ENCODE results near the gene ADO. TPM values are rescaled to one million over a fixed set of nuclear protein-coding genes. Genes with fewer than 3 reads are reported as not detected.

ADO gene
- total RNA-seq, 1 donor from 2014 or later: 27.5 TPM

DNA sequence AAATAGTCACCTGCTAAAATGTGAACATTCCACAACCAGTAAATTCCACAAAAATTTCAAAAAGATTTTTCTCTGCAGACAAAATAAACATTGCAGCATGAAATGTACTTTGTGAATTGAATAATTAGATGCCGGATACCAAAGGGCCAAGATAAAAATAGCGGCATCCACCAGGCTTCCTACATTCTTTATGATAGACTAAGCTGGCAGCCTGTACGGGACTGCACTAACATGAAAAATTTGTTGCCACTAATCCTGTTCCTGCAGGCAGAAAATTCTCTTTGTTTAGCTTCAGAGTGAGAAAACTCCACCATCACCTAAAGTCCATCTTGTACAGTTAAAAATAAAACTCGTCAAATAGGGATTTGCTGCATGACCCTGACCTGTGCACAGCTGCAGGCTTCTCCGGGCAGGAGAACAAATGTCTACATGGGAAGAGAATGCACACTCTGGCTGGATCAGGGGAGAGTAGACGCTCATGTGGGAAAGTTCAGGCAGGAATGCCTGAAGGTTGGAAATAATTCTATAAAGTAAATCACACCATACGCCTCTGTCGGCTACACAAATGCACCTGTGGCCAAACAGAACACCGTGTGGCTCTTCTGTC is 15.6 kb upstream of the ADO start:
- H3K4me3 Mint-ChIP-seq: no peak overlapping the region
- H3K27me3 Mint-ChIP-seq: peaks cover 9% of the 10 kb centered on the region
- H3K36me3 Mint-ChIP-seq: no peaks in the 10 kb centered on the region
- H3K4me1 Mint-ChIP-seq (ENCODE audit: unreplicated experiment): peaks cover 11% of the 10 kb centered on the region
- H3K9me3 Mint-ChIP-seq: peaks cover 13% of the 10 kb centered on the region
- H3K27ac Mint-ChIP-seq: no peak overlapping the region
- DNase-seq (ENCODE audit: extremely low spot score, unreplicated experiment): no peak
- TF ChIP-seq, protein P1, sequence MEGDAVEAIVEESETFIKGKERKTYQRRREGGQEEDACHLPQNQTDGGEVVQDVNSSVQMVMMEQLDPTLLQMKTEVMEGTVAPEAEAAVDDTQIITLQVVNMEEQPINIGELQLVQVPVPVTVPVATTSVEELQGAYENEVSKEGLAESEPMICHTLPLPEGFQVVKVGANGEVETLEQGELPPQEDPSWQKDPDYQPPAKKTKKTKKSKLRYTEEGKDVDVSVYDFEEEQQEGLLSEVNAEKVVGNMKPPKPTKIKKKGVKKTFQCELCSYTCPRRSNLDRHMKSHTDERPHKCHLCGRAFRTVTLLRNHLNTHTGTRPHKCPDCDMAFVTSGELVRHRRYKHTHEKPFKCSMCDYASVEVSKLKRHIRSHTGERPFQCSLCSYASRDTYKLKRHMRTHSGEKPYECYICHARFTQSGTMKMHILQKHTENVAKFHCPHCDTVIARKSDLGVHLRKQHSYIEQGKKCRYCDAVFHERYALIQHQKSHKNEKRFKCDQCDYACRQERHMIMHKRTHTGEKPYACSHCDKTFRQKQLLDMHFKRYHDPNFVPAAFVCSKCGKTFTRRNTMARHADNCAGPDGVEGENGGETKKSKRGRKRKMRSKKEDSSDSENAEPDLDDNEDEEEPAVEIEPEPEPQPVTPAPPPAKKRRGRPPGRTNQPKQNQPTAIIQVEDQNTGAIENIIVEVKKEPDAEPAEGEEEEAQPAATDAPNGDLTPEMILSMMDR (conservative IDR thresholded peaks at IDR 0.05): no peak

DNA sequence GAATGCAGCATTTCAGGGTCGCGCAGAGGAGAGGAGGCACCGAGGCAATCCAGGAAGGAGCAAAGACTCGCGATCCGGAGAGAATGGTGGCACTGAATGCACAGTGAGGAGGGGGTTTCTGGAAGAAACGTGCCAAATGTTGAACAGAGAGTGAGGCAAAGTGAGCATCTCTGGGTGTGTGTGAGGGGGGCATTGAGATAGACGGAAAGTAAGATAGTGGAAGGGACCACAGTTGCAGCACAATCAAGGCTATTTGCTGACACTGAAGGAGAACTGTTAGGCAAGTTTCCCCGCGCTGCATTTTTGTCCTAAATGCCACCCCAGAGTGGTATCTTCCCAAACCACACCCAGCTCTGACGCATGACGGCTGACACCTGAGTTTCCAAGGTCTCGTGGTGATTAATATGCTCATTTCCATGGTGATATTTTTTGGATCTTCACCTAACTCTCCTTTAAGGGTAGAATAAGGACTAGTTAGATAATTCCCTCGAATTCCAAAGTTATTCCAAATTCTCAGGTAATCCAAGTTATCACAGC is 14.4 kb upstream of the ADO start:
- Mint-ChIP-seq H3K36me3 (no peaks in the 10 kb centered on the region), H3K4me1 (ENCODE audit: unreplicated experiment) (peaks cover 11% of the 10 kb centered on the region), H3K4me3 (no peak overlapping the region), H3K27me3 (peaks cover 9% of the 10 kb centered on the region), H3K9me3 (peaks cover 4% of the 10 kb centered on the region), H3K27ac (no peak overlapping the region)
- DNase-seq (ENCODE audit: extremely low spot score, unreplicated experiment): no peak
- TF ChIP-seq, protein P1 (conservative IDR thresholded peaks at IDR 0.05): no peak

DNA sequence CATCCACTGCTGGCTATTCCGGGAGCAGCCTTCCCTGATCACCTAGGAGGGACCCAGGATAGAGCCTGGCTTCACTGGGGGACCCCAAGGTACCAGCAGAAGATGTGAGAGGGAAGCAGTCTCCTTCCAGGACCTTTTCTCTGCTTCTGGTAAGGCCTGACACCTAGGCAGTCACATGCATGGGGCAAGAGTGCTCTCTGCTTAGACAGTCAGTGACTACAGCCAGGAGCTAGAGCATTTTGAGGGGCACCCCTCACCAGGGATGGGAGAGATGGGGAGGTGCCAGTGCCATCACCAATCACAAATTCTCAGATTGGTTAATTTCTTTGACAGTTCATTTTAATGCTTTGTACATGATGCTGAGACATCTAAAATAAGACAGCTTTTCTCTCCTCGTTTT is 13.9 kb upstream of the ADO start:
- Mint-ChIP-seq H3K4me1 (ENCODE audit: unreplicated experiment) (peaks cover 11% of the 10 kb centered on the region), H3K36me3 (no peaks in the 10 kb centered on the region), H3K9me3 (no peaks in the 10 kb centered on the region), H3K4me3 (no peak overlapping the region), H3K27ac (no peak overlapping the region), H3K27me3 (peaks cover 9% of the 10 kb centered on the region)
- TF ChIP-seq, protein P1 (conservative IDR thresholded peaks at IDR 0.05): no peak
- DNase-seq (ENCODE audit: extremely low spot score, unreplicated experiment): no peak

DNA sequence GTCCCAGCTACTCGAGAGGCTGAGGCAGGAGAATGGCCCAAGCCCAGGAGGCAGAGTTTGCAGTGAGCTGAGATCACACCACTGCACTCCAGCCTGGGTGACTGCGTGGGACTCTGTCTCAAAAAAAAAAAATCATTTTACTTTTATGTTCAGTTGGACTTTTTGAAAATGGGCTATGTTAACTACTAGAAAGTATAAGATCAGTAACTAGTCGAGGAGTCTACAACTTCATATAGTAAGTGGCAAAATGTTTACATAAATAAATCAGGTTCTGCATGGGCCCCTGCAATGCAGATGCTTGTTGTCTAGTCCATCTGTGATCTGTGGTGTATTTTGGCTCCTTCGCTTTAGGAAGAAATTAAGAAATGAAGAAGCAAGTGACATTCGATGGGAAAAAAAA is 12.3 kb upstream of the ADO start:
- Mint-ChIP-seq H3K4me1 (ENCODE audit: unreplicated experiment) (peaks cover 11% of the 10 kb centered on the region), H3K27ac (no peak overlapping the region), H3K36me3 (no peaks in the 10 kb centered on the region), H3K4me3 (no peak overlapping the region), H3K9me3 (no peaks in the 10 kb centered on the region), H3K27me3 (peaks cover 15% of the 10 kb centered on the region)
- DNase-seq (ENCODE audit: extremely low spot score, unreplicated experiment): no peak
- TF ChIP-seq, protein P1 (conservative IDR thresholded peaks at IDR 0.05): no peak

DNA sequence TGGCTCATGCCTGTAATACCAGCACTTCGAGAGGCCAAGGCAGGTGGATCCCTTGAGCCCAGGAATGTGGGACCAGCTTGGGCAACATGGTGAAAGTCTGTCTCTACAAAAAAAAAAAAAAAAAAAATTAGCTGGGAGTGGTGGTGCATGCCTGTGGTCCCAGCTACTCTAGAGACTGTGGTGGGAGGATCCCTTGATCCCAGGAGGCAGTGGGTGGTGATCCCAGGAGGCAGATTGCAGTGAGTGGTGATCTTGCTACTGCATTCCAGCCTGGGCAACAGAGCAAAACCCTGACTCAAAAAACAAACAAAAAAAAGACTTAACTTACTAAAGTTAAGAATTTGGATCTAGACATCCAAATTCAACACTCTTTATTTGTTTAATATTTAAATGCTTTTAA is 10.2 kb upstream of the ADO start:
- no peak overlapping the region for H3K27ac Mint-ChIP-seq
- H3K27me3 Mint-ChIP-seq: peaks cover 29% of the 10 kb centered on the region
- no peaks in the 10 kb centered on the region for H3K9me3 Mint-ChIP-seq
- no peaks in the 10 kb centered on the region for H3K36me3 Mint-ChIP-seq
- DNase-seq (ENCODE audit: extremely low spot score, unreplicated experiment): no peak
- H3K4me3 Mint-ChIP-seq: no peak overlapping the region
- TF ChIP-seq, protein P1 (conservative IDR thresholded peaks at IDR 0.05): no peak
- peaks cover 7% of the 10 kb centered on the region for H3K4me1 Mint-ChIP-seq (ENCODE audit: unreplicated experiment)

All from type B pancreatic cell (in vitro differentiated cells).